GM21737 (cell line): ENCODE measurements around the gene TEX48.

Experiments
- ATAC-seq: cut with Tn5 transposase; IDR thresholded peaks from one replicate; pipeline ENCODE4 v1.9.1; 2021; ENCODE audit warnings: mild to moderate bottlenecking, moderate library complexity; ENCODE audit not compliant: unreplicated experiment

TEX48 gene

GRCh38 chr9:114681594-114682332 lies at the start of gene TEX48:
Gene TEX48, minus strand, starts transcription at chr9:114682192. Its CDS starts 10,469 bp downstream, at chr9:114671723.
- peak; percentile 71 for ATAC-seq

GRCh38 chr9:114731701-114732100 lies 49.7 kb upstream of the TEX48 start:
- no peak for ATAC-seq

GRCh38 chr9:114729706-114730105 lies 47.7 kb upstream of the TEX48 start:
- ATAC-seq, result no peak

GRCh38 chr9:114725930-114726329 lies 43.9 kb upstream of the TEX48 start:
- ATAC-seq, result no peak

GRCh38 chr9:114724744-114725143 lies 42.8 kb upstream of the TEX48 start:
- ATAC-seq, result no peak

- no peak for ATAC-seq
Observed at GRCh38 chr9:114723931-114724330, 41.9 kb upstream of the TEX48 start.

- no peak for ATAC-seq
Observed at GRCh38 chr9:114722937-114723620, 41.1 kb upstream of the TEX48 start.

GRCh38 chr9:114722081-114722621 lies 40.2 kb upstream of the TEX48 start:
- ATAC-seq, result no peak

- no peak for ATAC-seq
Observed at GRCh38 chr9:114721491-114722079, 39.6 kb upstream of the TEX48 start.

GRCh38 chr9:114720086-114720676 lies 38.2 kb upstream of the TEX48 start:
- no peak for ATAC-seq

- ATAC-seq, result no peak
Observed at GRCh38 chr9:114719290-114719689, 37.3 kb upstream of the TEX48 start.

- no peak for ATAC-seq
Observed at GRCh38 chr9:114718801-114719221, 36.8 kb upstream of the TEX48 start.

- no peak for ATAC-seq
Observed at GRCh38 chr9:114717908-114718486, 36.0 kb upstream of the TEX48 start.

GRCh38 chr9:114709636-114710035 lies 27.6 kb upstream of the TEX48 start:
- no peak for ATAC-seq

- ATAC-seq, result no peak
Observed at GRCh38 chr9:114706711-114707110, 24.7 kb upstream of the TEX48 start.

GRCh38 chr9:114701988-114702387 lies 20.0 kb upstream of the TEX48 start:
- no peak for ATAC-seq

- no peak for ATAC-seq
Observed at GRCh38 chr9:114697951-114698351, 16.0 kb upstream of the TEX48 start.

- peak; percentile 78 for ATAC-seq
Observed at GRCh38 chr9:114696814-114697544, 15.0 kb upstream of the TEX48 start.

GRCh38 chr9:114695948-114696347 lies 14.0 kb upstream of the TEX48 start:
- ATAC-seq, result no peak

- ATAC-seq, result no peak
Observed at GRCh38 chr9:114694719-114695269, 12.8 kb upstream of the TEX48 start.
